HG02763 (cell line): ENCODE measurements around the gene SLC50A1.

Experiments used
- ATAC-seq: cut with Tn5 transposase; IDR thresholded peaks from one replicate; pipeline ENCODE4 v1.9.1; 2021; ENCODE audit warnings: mild to moderate bottlenecking, moderate library complexity; ENCODE audit not compliant: unreplicated experiment

The SLC50A1 gene

DNA sequence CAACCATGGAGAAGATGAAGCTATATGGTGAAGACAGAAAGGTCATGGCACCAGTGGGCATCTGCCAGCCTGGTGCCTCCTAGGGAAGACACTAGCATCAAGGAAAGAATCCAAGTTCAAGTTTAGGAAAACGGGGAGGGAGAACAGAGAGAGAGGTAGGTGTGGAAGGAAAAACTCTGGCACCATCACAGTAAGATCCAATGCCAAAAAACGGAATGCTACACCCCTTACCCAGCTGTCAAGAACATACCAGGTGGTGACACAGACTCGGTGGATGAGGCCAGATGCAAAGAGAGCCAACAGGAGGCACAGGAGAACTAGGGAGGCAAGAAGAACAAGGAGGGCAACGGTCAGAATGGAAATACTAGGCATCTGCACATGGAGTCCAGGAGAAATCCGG, 33.9 kb downstream of the SLC50A1 start:
- no peak for ATAC-seq

DNA sequence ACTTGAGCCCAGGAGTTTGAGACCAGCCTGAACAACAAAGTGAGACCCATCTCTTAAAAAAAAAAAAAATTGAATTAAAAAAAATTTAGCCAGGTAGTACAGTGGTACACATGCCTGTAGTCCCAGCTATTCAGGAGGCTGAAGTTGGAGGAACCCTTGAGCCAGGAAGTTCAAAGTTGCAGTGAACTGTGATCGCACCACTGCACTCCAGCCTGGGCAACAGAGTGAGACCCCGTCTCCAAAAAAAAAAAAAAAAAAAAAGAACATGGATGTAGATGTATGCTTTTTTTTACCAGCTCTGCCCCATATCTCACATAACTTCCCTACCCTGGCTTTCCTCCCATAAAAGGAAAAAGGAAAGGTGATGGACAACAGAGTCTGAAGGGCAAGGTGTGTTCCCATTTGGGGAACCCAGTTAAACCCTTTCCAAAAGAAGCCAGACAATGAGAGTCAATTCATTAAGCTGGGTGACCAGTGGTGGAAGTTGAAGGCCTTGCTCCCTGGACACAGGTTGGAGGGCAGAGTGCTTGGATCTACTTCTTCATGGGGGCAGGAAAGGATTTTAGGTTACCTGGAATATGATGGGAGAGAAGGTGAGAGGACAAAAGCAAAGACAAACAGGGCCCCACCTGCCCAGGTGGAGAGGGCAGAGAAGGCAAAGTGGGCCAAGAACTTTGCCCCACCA, 34.6 kb downstream of the SLC50A1 start:
- ATAC-seq = no peak

DNA sequence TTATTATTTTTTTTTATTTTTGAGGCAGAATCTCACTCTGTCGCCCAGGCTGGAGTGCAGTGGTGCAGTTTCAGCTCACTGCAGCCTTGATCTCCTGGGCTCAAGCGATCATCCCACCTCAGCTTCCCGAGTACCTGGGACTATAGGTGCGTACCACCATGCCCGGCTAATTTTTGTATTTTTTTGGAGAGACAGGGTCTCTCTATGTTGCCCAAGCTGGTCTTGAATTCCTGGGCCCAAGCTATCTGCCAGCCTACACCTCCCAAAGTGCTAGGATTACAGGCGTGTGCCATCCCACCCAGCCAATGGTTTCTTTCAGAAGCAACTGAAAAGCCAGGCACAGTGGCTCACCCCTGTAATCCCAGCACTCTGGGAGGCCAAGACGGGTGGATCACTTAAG, 35.2 kb downstream of the SLC50A1 start:
- ATAC-seq = no peak

DNA sequence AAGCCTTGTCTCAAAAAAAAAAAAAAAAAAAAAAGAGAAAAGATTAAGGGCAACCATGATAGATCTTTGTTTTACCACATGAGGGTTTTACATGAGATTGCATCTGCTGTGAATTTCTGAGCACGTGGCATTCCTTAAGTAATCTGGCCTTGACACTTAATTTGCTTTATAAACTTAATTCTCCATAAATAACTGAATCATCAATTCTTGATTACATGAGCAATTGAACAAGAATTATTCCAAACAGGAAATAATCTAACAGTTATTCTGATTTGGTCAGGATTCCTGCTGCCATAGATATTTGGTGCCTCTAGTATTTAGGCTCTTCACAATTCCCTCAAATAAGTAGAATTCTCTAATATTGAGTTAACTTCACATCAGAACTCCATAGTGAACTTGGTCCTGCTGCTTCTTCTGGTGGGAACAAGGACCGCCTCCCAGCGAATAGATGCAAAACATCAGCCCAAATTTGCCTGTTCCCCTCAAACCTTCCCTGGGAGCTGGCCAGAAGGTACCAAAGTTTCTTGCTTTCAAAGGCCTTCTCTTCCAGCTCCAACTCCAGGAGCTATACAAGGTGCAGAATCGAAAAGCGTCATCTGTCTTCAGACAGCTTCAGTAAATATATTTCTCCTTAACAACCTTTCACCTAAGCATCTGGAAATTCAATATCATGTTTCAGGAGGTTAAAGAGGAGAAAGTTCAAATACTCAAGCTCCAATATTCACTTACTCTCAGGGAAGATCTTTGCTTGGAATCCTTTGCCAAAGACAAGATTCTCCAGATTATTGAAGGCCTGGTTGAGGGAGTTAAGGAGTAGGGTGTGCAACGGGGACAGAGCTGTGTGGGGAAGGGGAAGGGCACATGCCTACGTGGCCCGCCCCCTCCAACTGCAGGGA, 36.4 kb downstream of the SLC50A1 start:
- peak; percentile 5 for ATAC-seq

DNA sequence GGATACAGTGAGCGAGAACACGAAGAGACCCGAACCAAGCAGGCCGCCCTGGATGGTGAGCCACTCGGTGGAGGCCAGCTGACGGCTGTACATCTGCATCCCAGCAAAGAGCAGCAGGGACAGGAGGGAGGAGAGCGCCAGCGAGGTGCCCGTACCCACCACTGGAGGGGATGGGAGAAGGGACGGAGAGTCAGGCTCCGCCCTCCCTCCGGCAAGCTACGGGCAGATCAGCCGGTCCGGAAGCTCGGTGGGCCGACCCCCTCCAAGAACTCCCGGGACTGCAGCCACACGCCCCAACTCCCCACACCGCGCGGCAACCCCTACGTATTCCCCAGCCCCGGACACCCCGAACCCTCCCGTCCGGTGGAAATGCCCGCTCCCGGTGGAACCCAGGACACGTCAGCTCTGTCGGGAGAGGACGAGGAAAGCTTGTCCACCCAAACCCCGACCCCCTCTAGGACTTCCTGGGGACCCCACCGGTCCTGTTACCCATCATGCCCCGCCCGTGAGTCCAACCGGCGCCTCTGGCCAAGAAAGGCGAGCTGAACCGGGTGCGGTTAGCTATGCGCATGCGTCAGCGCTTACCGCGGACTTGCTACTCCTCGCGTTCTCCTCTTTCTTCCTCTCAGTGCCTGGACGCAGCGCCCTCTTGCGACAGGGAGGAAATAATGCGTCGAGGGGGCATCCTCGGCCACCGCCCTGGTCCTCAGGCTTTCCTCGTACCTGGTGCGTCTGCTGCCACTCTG, 37.3 kb downstream of the SLC50A1 start, which contains the start of gene KRTCAP2:
KRTCAP2 (minus strand) TSS at position 573 of the 746 bp plus-strand sequence; CDS start at position 493, 80 bp downstream.
- peak; percentile 86 for ATAC-seq

DNA sequence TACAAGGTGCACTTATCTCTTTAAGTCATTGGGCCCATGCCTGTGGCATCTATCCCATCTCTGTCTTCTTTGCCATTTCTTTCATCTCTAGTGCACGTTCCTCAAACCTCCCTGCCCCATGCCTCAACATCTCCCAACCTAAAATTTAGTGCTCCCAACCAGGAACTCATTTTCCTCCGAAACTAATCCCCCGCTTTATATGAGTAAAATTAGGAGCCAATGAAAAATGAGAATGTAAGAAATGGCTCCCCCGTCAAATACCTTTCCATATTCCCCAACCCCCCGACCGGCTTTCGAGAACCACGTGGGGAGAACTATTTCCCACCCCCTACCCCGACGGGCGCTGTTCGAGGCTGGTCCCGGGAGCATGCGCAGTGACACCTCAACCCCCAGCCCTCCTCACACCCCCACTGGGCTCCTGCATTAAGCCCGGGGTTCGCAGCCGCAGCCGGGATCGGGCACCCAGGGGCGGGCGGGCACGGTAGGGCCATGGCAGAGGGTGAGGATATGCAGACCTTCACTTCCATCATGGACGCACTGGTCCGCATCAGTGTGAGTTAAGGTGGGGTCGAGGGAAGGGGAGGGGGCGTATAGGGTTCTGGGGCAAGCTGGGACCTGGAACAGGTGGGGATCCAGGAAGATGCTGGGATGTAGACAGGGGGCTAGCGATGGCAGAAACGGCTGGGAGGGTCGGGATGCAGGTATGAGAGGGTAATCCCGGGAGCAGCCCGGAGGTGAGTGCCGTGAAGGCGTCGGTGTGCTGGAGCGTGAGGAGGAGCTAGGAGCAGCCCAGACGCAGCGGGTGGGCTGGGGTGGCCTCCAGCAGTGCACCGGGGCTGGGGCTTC, 38.0 kb downstream of the SLC50A1 start, which contains the start of gene TRIM46:
TRIM46 (plus strand) TSS at position 372 of the 846 bp plus-strand sequence; CDS start at position 490, 118 bp downstream.
- no peak for ATAC-seq

DNA sequence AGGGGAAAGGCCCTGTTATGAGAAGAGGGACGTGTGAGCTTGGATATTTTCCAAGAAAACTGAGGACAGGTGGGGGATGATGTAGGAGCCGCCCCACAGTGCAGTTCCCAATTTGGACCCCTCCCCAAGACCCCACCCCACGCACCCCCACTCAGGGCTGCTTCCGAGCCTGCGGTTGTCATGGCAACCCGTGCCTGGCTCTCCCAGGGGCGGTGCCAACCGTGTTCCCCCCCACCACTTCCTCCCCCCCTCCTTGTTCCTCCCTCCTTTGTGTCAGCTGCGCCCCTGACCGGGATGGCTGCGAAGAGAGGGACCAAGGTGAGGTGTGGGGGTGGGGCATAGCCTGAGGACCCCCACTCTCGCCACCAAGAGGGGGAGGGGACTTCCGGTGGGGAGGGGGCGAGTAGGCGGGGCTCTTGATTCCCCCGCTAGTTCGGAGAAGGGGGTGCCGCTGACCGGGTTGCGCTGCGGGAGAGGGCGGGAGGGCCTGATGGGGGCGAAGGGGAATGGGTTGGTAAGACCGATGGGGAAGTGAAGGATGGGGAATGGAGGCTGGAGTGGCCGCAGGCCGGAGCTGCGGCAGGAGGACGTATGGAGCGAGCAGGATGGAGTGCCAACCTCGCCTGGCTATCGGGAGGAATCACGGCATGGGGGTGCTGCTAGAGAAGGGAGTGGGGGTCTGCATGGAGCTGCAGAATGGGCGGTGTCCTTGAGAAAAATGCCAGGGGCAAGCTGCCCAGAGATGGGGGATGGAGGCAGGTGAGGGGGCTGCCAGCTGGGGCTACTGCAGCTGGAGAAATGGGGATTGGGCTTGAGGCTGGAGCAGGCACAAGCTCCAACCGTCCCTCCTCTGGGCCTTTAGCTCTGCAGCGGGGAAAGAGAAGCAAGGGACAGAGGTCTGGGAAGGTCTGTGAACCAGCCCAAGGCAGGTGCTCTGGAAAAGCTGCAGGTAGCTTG, 39.0 kb downstream of the SLC50A1 start:
- no peak for ATAC-seq

DNA sequence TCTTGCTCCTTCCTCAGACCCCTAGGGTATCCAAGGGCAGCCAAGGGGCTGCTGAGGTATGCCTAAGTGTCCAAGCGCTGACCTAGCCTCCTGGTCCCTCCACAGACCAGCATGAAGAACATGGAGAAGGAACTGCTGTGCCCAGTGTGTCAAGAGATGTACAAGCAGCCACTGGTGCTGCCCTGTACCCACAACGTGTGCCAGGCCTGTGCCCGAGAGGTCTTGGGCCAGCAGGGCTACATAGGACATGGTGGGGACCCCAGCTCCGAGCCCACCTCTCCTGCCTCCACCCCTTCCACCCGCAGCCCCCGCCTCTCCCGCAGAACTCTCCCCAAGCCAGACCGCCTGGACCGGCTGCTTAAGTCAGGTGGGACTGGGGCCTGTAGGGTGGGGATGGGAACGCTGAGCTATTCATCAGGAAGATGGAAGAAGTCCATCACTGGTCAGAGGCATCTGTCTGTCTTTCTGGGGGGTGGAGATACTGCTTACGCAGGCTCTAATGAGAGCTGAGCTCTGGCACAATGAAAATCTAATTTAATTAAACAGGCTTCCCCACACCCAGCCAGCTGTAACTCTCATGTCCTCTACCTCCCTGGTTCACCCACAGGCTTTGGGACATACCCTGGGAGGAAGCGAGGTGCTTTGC, 39.8 kb downstream of the SLC50A1 start:
- ATAC-seq = no peak

DNA sequence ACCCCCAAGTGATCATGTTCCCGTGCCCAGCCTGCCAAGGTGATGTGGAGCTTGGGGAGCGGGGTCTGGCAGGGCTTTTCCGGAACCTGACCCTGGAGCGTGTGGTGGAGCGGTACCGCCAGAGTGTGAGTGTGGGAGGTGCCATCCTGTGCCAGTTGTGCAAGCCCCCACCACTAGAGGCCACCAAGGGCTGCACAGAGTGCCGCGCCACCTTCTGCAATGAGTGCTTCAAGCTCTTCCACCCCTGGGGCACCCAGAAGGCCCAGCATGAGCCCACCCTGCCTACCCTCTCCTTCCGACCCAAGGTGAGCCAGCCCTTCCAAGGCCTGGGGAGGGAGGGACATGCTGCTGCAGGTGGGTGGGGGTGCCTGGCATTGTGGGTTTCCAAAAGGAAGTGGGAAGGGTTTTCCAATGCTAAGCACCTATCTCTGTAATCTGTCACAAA, 40.3 kb downstream of the SLC50A1 start:
- no peak for ATAC-seq

DNA sequence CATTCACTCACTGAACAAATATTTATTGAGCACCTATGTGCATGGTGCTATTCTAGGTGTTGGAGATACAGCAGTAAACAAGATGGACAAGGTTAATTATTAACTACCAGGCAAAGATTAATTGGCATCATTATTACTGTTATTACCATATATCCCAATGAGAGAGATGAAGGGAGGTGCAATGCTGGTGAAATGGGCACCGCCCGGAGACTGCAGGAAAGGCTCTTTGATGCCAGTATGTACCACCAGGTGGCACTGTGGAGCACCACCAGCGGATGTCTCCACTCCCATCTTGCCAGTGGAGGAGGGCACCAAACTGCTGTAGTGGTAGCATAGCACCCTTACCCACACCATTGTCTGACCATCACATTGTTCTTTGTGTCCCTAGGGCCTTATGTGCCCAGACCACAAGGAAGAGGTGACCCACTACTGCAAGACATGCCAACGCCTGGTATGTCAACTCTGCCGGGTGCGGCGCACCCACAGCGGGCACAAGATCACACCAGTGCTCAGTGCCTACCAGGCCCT, 41.0 kb downstream of the SLC50A1 start:
- no peak for ATAC-seq

DNA sequence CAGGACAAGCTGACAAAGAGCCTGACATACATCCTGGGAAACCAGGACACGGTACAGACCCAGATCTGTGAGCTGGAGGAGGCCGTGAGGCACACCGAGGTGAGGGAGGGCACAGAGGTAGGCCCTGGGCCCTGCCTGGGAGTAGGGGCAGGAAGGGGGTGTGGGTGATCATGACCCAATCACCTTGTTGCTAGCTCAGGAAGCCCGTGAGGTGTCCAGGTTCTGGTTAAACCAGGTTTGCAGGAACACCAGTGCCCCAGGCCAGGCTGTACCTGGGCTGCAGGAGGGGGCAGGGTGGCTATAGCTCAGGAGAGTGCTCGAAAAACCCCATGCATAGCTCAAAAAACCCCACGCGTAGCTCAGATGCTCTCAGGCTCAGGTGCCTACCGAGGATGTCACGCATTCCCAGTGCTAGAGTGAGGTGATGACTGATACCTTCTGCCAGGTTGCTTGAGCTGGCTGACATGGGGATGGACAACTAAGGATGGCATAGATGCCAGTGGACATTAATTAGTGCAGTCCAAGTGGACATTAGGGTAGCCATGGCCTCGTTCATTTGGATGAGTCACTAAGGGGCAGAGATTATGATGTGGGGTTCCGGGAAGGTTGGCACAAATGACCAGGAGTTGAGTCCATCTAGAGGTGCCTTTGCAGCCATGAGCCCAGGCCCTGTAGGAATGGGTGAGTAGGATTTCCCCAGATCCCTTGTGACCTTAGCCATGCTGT, 41.7 kb downstream of the SLC50A1 start:
- no peak for ATAC-seq

DNA sequence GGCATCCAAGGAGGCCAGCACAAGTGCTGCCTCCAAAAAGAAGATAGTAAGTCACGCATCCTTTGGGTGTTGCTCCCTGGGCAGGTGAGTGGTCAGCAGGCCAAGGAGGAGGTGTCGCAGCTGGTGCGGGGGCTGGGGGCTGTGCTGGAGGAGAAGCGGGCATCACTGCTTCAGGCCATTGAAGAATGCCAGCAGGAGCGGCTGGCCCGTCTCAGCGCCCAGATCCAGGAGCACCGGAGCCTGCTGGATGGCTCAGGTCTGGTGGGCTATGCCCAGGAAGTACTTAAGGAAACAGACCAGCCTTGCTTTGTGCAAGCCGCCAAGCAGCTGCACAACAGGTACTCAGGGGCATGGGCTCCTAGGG, 42.2 kb downstream of the SLC50A1 start:
- no peak for ATAC-seq

DNA sequence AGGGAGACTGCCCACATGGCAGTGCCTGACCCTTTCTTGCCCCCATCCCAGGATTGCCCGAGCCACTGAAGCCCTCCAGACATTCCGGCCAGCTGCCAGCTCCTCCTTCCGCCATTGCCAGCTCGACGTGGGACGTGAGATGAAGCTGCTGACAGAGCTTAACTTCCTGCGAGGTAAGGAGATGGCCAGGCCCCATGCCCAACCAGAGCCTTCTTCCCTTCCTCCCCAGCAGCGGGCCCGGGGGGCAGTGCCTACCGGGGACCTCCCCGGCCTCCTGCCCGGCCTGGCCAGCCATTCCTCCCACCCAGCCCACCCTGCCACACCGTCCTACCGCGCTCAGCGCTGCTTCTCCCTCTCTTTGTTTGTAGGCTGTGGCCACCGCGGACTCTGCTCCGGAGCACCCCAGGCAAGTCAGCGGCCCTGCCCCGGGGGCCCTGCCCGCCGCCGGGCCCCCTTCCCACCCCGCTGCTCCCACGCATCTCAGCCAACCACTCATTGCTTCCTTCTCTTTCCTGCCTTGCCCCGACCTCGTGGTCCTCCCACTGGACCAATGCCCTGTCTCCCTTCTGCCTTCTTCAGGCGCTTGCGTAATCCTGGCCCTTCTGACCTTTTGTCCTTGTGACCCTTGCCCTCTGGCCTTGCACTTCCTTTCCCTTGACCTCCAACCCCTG, 42.9 kb downstream of the SLC50A1 start:
- ATAC-seq = no peak

DNA sequence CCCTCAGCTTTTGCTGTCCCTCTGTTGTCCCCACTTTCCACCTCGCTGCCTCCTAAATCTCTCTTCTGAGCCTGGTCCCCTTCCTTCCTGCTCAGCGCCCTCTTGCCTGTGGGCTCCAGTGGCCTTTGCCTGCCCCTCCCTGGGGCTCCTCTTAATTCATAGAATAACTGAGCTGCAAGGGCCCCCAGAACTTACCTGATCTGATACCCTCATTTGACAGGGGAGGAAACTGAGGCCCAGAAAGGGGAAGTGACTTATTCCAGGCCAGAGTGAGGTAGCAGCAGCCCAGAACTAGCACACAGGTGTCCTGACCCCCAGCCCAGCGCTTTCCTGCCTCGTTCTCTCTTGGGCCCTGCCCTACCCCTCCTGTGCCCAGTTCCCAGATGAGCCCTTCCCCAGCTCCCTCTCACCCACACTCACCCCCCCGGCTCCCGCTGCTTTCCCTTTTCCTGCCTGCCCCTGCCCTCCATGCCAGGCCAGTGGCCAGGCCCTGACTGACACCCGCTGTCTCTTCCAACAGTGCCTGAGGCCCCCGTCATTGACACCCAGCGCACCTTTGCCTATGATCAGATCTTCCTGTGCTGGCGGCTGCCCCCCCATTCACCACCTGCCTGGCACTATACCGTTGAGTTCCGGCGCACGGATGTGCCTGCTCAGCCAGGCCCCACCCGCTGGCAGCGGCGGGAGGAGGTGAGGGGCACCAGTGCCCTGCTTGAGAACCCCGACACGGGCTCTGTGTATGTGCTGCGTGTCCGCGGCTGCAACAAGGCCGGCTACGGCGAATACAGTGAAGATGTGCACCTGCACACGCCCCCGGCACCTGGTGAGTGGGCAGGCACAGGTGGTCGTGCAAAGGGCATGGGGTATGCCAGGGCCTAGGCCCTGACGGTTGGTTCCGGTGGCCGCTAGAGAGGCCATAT, 43.7 kb downstream of the SLC50A1 start:
- ATAC-seq = no peak

DNA sequence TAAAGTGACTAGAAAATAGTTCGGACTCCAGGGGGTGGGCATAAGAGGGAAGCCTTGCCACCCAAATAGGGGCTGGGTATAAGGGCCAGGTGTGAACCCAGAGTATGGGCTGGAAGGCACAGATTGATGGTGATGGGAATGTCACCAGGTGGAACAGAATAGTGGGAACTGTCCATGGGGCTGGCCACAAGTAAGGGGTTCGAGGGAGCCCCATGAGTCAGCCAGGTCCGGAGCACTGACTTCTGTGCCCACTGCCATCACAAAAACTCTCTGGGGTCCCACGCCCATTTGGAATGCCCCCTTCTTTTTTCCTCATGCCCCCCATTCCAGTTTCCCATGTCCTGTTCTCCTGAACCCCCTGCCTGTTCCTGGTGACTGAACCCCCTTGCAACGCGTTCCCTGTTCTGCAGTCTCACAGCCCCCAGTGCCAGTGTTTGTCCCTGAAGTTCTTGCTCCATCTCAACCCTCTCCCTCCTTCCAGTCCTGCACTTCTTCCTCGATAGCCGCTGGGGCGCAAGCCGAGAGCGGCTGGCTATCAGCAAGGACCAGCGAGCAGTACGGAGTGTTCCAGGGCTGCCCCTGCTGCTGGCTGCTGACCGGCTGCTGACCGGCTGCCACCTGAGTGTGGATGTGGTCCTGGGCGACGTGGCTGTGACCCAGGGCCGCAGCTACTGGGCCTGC, 45.9 kb downstream of the SLC50A1 start:
- ATAC-seq = no peak
